CD4-positive, alpha-beta T cell treated with Interleukin-6 at 100 ng/mL for 8 hours (primary cell): ENCODE data around the gene VIPAS39.
"Not testable (repeated sequence)": the region's sequence is repeated elsewhere in the genome, so short reads cannot be mapped to it uniquely, and the experiment has no call there.

ENCODE experiments used
- DNase-seq: peaks from one replicate; pipeline ENCODE4 v3.0.0-alpha.2; 2020; ENCODE audit warnings: mixed read lengths, low spot score

Gene VIPAS39

GRCh38 chr14:77470224-77470870 is 12.9 kb upstream of the VIPAS39 start:
- no peak for DNase-seq

- DNase-seq, result no peak
Observed at GRCh38 chr14:77469539-77469938, 12.1 kb upstream of the VIPAS39 start.

DNA sequence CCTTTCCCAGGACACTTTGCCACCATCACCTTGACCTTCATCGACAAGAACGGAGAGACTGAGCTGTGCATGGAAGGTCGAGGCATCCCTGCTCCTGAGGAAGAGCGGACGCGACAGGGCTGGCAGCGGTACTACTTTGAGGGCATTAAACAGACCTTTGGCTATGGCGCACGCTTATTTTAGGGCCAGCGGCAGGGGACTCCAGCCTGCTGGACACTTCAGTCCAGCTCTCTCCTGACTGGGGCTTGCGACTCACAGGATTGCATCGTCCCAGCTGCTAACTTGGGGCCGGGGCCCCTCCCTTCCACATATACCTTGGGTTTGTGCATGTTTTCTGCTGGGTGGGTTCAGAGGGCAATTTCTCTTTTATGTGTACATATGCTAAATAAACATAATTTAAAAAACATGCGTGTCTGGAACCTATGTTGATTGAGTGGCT is 11.7 kb upstream of the VIPAS39 start:
- DNase-seq, result no peak

- DNase-seq, result no peak
Observed at GRCh38 chr14:77467801-77468200, 10.4 kb upstream of the VIPAS39 start.

- DNase-seq, result peak; percentile 34
Observed at GRCh38 chr14:77459072-77459723, 1.8 kb upstream of the VIPAS39 start.

- DNase-seq, result no peak
Observed at GRCh38 chr14:77458249-77458950, 999 bp upstream of the VIPAS39 start.

- DNase-seq, result no peak
Observed at GRCh38 chr14:77457115-77457521, 283 bp downstream of the VIPAS39 start.

- DNase-seq, result no peak
Observed at GRCh38 chr14:77455966-77456640, 1.3 kb downstream of the VIPAS39 start.

- DNase-seq, result no peak
Observed at GRCh38 chr14:77442196-77442595, 15.2 kb downstream of the VIPAS39 start.

DNA sequence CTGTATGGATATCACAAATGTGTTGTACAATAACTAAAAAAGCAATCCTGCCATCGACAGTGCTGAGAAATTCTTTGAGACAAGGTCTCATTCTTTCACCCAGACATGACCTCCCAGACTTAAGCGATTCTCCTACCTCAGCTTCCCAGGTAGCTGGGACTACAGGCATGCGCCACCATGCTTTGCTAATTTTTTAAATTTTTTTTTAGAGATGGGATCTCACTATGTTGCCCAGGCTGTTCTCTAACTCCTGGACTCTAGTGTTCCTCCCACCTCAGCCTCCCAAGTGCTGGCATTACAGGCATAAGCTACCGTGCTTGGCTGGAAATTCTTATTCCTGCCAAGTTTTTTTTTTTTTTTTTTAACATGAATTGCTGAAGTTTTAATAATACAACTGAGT is 17.5 kb downstream of the VIPAS39 start:
- DNase-seq, result no peak

GRCh38 chr14:77438596-77438995 is 18.8 kb downstream of the VIPAS39 start:
- no peak for DNase-seq

DNA sequence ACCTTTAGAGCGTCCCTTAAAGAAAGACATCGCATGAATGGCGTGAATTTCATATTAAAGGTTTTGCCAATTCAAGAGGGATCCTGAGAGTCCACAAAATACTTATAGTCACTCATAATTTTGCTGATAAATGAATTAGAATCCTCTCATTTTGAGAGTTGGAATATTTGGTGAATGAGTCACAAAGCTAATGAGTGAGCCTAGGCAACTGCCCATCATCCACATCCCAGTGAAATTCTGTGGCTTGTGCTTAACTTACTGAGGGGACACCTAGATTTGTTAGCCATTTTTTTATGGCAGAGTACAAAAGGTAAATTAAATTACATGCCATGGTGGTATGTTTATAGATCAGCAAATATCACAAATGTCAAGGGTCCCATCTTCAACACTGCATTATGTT is 21.4 kb downstream of the VIPAS39 start:
- DNase-seq, result no peak

GRCh38 chr14:77426396-77426795 is 31.0 kb downstream of the VIPAS39 start:
- DNase-seq, result no peak

DNA sequence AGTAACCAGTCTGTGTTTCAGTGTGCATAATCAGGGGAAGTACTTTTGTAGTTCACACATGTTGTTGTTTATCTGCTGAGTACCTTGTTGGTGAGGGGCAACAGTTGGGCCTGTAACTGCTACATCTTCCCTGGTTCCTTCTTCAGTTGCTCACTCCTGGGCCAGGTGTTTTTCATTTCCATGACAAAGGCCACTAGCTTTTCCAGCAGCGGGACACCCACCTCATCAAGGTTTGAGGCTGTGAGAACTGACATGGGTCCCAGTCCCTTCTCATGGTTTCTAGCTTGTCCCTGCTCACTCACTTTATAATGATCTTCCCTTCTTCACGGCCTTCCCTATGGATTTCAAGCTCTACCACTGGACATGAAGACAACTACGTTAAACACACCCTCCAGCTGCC is 32.5 kb downstream of the VIPAS39 start:
- DNase-seq, result no peak

- DNase-seq, result no peak
Observed at GRCh38 chr14:77423423-77423822, 34.0 kb downstream of the VIPAS39 start, which contains the start of gene NOXRED1. Gene NOXRED1, minus strand, starts transcription at chr14:77423523. Its CDS starts 634 bp downstream, at chr14:77422889.

GRCh38 chr14:77421201-77421600 is 36.2 kb downstream of the VIPAS39 start:
- no peak for DNase-seq

DNA sequence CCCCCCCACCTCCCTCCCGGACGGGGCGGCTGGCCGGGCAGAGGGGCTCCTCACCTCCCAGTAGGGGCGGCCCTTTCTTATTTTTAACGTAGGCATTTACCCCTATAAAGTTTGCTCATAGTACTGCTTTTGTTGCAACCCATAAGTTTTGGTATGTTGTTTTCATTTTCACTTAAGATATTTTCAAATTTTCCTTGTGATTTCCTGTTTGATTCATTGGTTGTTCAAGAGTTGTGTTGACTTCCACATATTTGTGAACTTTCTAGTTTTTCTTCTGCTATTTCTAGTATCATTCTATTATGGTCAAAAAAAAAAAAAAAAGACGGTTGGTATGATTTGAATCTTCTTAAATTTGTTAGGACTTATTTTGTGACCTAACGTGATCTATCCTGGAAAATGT is 40.6 kb downstream of the VIPAS39 start:
- DNase-seq, result no peak

GRCh38 chr14:77416098-77416497 is 41.3 kb downstream of the VIPAS39 start:
- not testable (repeated sequence) for DNase-seq

DNA sequence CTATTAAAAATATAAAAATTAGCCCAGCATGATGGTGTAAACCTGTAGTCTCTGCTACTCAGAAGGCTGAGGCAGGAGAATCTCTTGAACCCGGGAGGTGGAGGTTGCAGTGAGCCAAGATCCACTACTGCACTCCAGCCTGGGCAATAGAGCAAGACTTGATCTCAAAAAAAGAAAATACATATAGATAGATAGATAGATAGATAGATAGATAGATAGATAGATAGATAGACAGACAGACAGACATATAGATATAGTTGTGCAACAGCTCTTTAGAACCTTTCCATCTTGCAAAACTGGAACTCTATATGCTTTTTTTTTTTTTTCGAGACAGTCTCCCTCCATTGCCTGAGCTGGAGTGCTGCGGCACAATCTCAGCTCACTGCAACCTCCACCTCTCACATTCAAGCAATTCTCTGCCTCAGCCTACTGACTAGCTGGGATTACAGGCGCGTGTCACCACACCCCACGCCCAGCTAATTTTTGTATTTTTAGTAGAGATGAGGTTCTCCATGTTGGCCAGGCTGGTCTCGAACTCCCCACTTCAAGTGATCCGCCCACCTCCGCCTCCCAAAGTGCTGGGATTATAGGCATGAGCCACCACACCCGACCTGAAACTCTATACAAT is 41.9 kb downstream of the VIPAS39 start:
- not testable (repeated sequence) for DNase-seq

DNA sequence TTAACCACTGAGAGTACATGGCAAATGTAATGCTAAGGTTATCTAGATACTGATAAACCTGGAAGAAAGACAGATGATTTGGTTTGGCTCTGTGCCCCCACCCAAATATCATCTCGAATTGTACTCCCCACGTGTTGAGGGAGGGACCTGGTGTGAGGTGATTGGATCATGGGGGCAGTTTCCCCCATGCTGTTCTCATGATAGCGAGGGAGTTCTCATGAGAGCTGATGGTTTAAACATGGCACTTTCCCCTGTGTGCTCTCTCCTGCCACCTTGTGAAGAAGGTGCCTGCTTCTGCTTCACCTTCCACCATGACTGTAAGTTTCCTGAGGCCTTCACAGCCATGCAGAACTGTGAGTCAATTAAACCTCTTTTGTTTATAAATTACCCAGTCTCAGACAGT is 48.3 kb downstream of the VIPAS39 start:
- no peak for DNase-seq

- DNase-seq, result no peak
Observed at GRCh38 chr14:77407158-77407557, 50.2 kb downstream of the VIPAS39 start.

DNA sequence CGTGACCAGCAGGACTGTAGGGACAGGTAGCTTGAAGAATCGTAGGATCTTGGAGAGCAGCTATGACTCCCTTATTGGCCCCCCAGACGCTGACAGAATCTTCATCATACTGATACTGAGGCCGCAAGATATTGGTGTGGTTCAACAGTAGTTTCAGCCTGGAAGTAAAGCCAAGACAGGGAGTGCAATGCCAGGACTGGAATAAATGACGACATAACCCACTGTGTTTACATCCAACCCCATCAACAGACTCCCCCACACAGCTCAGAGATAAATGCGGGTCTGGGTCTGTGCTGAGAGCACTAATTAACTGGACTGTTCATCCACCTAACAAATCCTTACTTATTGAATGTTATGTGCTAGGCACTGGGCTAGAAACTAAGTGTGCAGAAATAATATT is 50.7 kb downstream of the VIPAS39 start:
- no peak for DNase-seq
